HepG2 (cell line): ENCODE measurements around the gene MAGI1.
"Not testable (repeated sequence)": the region's sequence is repeated elsewhere in the genome, so short reads cannot be mapped to it uniquely, and the experiment has no call there.

Experiments
- CTCF ChIP-seq: sonication (generic); formaldehyde crosslinking; IDR thresholded peaks from 2 replicates; pipeline ENCODE4 v1.5.0; 2020; ENCODE audit warnings: mild to moderate bottlenecking, missing genetic modification reagents, moderate library complexity
- HNRNPLL ChIP-seq: fragments of 200-400 bp; formaldehyde crosslinking; IDR thresholded peaks from 2 replicates; pipeline ENCODE4 v1.6.1; 2017; ENCODE audit warnings: mild to moderate bottlenecking, low read depth, low read length; ENCODE audit not compliant: poor library complexity, severe bottlenecking
- KDM5A ChIP-seq: fragments of 200-600 bp; sonication (generic); IDR thresholded peaks from 2 replicates; pipeline ENCODE4 v1.7.0; 2018; ENCODE audit warnings: antibody characterized with exemption, mild to moderate bottlenecking, low read length, borderline replicate concordance
- PAX8 ChIP-seq: sonication (generic); formaldehyde crosslinking; IDR thresholded peaks from 2 replicates; pipeline ENCODE4 v1.8.0; 2022; ENCODE audit warnings: mild to moderate bottlenecking, missing genetic modification reagents, borderline replicate concordance
- POLR2AphosphoS5 ChIP-seq: IDR thresholded peaks from 2 replicates; pipeline ENCODE4 v1.6.1; 2012; ENCODE audit warnings: low read depth, low read length
- SAFB2 ChIP-seq: sonication (generic); formaldehyde crosslinking; IDR thresholded peaks from 2 replicates; pipeline ENCODE4 v1.5.1; 2020; ENCODE audit warnings: missing genetic modification reagents, low read depth, mild to moderate bottlenecking, borderline replicate concordance
- TGIF2 ChIP-seq: IDR thresholded peaks from 2 replicates; pipeline ENCODE4 v1.6.1; 2016; ENCODE audit warnings: control low read depth, missing compliant biosample characterization
- ZBTB10 ChIP-seq: sonication (generic); formaldehyde crosslinking; IDR thresholded peaks from 2 replicates; pipeline ENCODE4 v1.4.0; 2020; ENCODE audit warnings: missing genetic modification reagents, borderline replicate concordance
- ZBTB3 ChIP-seq: sonication (generic); formaldehyde crosslinking; IDR thresholded peaks from 2 replicates; pipeline ENCODE4 v1.4.0; 2020; ENCODE audit warnings: low read depth, mild to moderate bottlenecking, moderate library complexity, missing genetic modification reagents, borderline replicate concordance
- ZBTB40 ChIP-seq, 2 experiments: fragments of 450-650 bp in 1 of 2; sonication (generic) in 1 of 2; formaldehyde crosslinking in 1 of 2; IDR thresholded peaks; 2 replicates each; pipeline versions ENCODE4 v1.6.1 to v1.8.0; 2016 to 2022; ENCODE audit warnings: antibody characterized with exemption in 1 of 2, mild to moderate bottlenecking in 1 of 2, missing genetic modification reagents in 1 of 2
- TF ChIP-seq, protein P1 (sequence below): IDR thresholded peaks from 2 replicates; pipeline ENCODE4 v1.6.1; 2012; ENCODE audit warnings: inconsistent platforms

DNA sequence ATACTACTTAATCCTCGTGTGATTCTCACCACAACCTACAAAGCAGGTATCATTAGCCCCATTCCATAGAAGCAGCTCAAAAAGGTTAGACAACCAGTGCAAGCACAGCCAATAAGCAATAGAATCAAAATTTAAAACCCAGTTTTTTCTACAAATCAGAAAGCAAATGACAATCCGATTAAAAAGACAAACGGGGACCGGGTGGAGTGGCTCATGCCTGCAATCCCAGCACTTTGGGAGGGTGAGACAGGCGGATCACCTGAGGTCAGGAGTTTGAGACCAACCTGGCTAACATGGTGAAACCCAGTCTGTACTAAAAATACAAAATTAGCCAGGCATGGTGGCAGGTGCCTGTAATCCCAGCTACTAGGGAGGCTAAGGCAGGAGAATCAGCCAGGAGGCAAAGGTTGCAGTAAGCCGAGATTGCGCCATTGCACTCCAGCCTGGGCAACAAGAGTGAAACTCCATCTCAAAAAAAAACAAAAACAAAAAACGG lies 430.7 kb downstream of the MAGI1 start:
- not testable (repeated sequence) for TF ChIP-seq SAFB2 (CRISPR knock-in tag); CTCF; ZBTB10 (CRISPR knock-in tag); KDM5A; POLR2AphosphoS5; TGIF2 (CRISPR knock-in tag); ZBTB40 (IDR thresholded peaks at IDR 0.05); ZBTB40 (CRISPR knock-in tag; IDR thresholded peaks at IDR 0.05); ZBTB3 (CRISPR knock-in tag); PAX8 (CRISPR knock-in tag); HNRNPLL
- TF ChIP-seq, protein P1, sequence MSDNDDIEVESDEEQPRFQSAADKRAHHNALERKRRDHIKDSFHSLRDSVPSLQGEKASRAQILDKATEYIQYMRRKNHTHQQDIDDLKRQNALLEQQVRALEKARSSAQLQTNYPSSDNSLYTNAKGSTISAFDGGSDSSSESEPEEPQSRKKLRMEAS: not testable (repeated sequence)
